Fibroblast of skin of scalp (primary cell): ENCODE measurements around the gene RHPN2.
A peak's percentile ranks its signal among the peaks of the same experiment; 100 is the strongest.
"Not testable (repeated sequence)": the region's sequence is repeated elsewhere in the genome, so short reads cannot be mapped to it uniquely, and the experiment has no call there.

Experiments used
- DNase-seq: peaks from one replicate; pipeline ENCODE4 v3.0.0-alpha.2; 2013

RHPN2 gene

GRCh38 chr19:33026602-33027001, 38.1 kb downstream of the RHPN2 start:
- DNase-seq, result not testable (repeated sequence)

GRCh38 chr19:33025468-33026238, 39.0 kb downstream of the RHPN2 start:
- DNase-seq, result not testable (repeated sequence)

GRCh38 chr19:33024398-33024797, 40.3 kb downstream of the RHPN2 start:
- no peak for DNase-seq

- DNase-seq, result no peak
Observed at GRCh38 chr19:33022472-33023116, 42.1 kb downstream of the RHPN2 start.

GRCh38 chr19:33010891-33011290, 53.8 kb downstream of the RHPN2 start:
- not testable (repeated sequence) for DNase-seq

GRCh38 chr19:33008738-33009137, 56.0 kb downstream of the RHPN2 start:
- DNase-seq, result no peak

- no peak for DNase-seq
Observed at GRCh38 chr19:33005440-33005839, 59.2 kb downstream of the RHPN2 start.

- DNase-seq, result not testable (repeated sequence)
Observed at GRCh38 chr19:33003424-33004024, 61.2 kb downstream of the RHPN2 start.

GRCh38 chr19:33002126-33002865, 62.4 kb downstream of the RHPN2 start:
- DNase-seq, result not testable (repeated sequence)

- DNase-seq, result no peak
Observed at GRCh38 chr19:33000910-33001309, 63.8 kb downstream of the RHPN2 start.

- no peak for DNase-seq
Observed at GRCh38 chr19:33000510-33000909, 64.2 kb downstream of the RHPN2 start.

- no peak for DNase-seq
Observed at GRCh38 chr19:32998722-32999121, 66.0 kb downstream of the RHPN2 start.

GRCh38 chr19:32997716-32998355, 66.9 kb downstream of the RHPN2 start:
- DNase-seq, result no peak

- DNase-seq, result not testable (repeated sequence)
Observed at GRCh38 chr19:32997061-32997464, 67.6 kb downstream of the RHPN2 start.

- DNase-seq, result not testable (repeated sequence)
Observed at GRCh38 chr19:32995966-32996365, 68.7 kb downstream of the RHPN2 start.

- no peak for DNase-seq
Observed at GRCh38 chr19:32988724-32989123, 76.0 kb downstream of the RHPN2 start.

GRCh38 chr19:32988254-32988653, 76.4 kb downstream of the RHPN2 start:
- not testable (repeated sequence) for DNase-seq

GRCh38 chr19:32982488-32982887, 82.2 kb downstream of the RHPN2 start:
- not testable (repeated sequence) for DNase-seq

GRCh38 chr19:32979807-32980206, 84.9 kb downstream of the RHPN2 start:
- DNase-seq, result not testable (repeated sequence)

GRCh38 chr19:32977813-32978212, 86.9 kb downstream of the RHPN2 start:
- not testable (repeated sequence) for DNase-seq

GRCh38 chr19:32977280-32977679, 87.4 kb downstream of the RHPN2 start:
- DNase-seq, result no peak

GRCh38 chr19:32976223-32976805, 88.4 kb downstream of the RHPN2 start:
- DNase-seq, result peak; percentile 51
